GM10847 (cell line): ENCODE data around the gene DNA2.

Source experiments
- POLR2A ChIP-seq: IDR thresholded peaks from 2 replicates; pipeline ENCODE4 v1.6.1; 2011; ENCODE audit not compliant: insufficient read length; ENCODE audit errors: extremely low read depth

Gene DNA2

GRCh38 chr10:68462536-68462935 lies 9.2 kb downstream of the DNA2 start:
- no peak for TF ChIP-seq POLR2A

GRCh38 chr10:68461032-68461431 lies 10.7 kb downstream of the DNA2 start:
- TF ChIP-seq POLR2A, result no peak

- no peak for TF ChIP-seq POLR2A
These were observed 25.6 kb downstream of the DNA2 start for GRCh38 chr10:68446179-68446578.

GRCh38 chr10:68442971-68443370 lies 28.8 kb downstream of the DNA2 start:
- no peak for TF ChIP-seq POLR2A

GRCh38 chr10:68440898-68441297 lies 30.9 kb downstream of the DNA2 start:
- TF ChIP-seq POLR2A, result no peak

GRCh38 chr10:68435803-68436202 lies 36.0 kb downstream of the DNA2 start:
- no peak for TF ChIP-seq POLR2A

- no peak for TF ChIP-seq POLR2A
These were observed 37.1 kb downstream of the DNA2 start for GRCh38 chr10:68434657-68435056.

- TF ChIP-seq POLR2A, result no peak
These were observed 43.2 kb downstream of the DNA2 start for GRCh38 chr10:68428396-68429104.

- TF ChIP-seq POLR2A, result no peak
These were observed 47.2 kb downstream of the DNA2 start for GRCh38 chr10:68424454-68425014.

- no peak for TF ChIP-seq POLR2A
These were observed 48.3 kb downstream of the DNA2 start for GRCh38 chr10:68423522-68423921.

GRCh38 chr10:68419376-68419775 lies 52.4 kb downstream of the DNA2 start:
- TF ChIP-seq POLR2A, result no peak

GRCh38 chr10:68408898-68409518 lies 62.8 kb downstream of the DNA2 start:
- no peak for TF ChIP-seq POLR2A

- peak; percentile 66 for TF ChIP-seq POLR2A
These were observed 64.8 kb downstream of the DNA2 start, which contains the start of gene RUFY2 for GRCh38 chr10:68406815-68407548. TSS of gene RUFY2 (minus strand) at chr10:68407277. CDS start at chr10:68407189, 88 bp downstream.

GRCh38 chr10:68406111-68406814 lies 65.5 kb downstream of the DNA2 start:
- no peak for TF ChIP-seq POLR2A

GRCh38 chr10:68403701-68404100 lies 68.1 kb downstream of the DNA2 start:
- no peak for TF ChIP-seq POLR2A
